Testis (tissue), 3 donors: Measurements from ENCODE around the gene KATNBL1. TPM values are rescaled to one million over a fixed set of nuclear protein-coding genes. Genes with fewer than 3 reads are reported as not detected.

Source experiments
- DNase-seq: peaks from one replicate; pipeline ENCODE4 v3.0.0-alpha.2; 2019
- H3K27ac ChIP-seq, 2 donors: fragments of 200-600 bp; sonication (generic); one replicate each; pipeline ENCODE4 v1.5.1; 2019
- H3K27me3 ChIP-seq: fragments of 200-600 bp; sonication (generic); one replicate; pipeline ENCODE4 v1.5.1; 2019
- H3K36me3 ChIP-seq: fragments of 200-600 bp; sonication (generic); one replicate; pipeline ENCODE4 v1.5.1; 2017; ENCODE audit warnings: low read depth; ENCODE audit errors: missing control alignments
- H3K4me1 ChIP-seq: fragments of 200-600 bp; sonication (generic); one replicate; pipeline ENCODE4 v1.5.1; 2019
- H3K4me3 ChIP-seq, 2 donors: fragments of 200-600 bp; sonication (generic); one replicate each; pipeline ENCODE4 v1.5.1; 2017 to 2019
- H3K9me3 ChIP-seq: fragments of 200-600 bp; sonication (generic); one replicate; pipeline ENCODE4 v1.5.1; 2017
- POLR2A ChIP-seq: fragments of 450-650 bp; IDR thresholded peaks from one replicate; pipeline ENCODE4 v1.6.1; 2017; ENCODE audit warnings: antibody characterized with exemption, mild to moderate bottlenecking, moderate library complexity
- WGBS, 2 donors: methylation state at CpG; one replicate each; pipeline ENCODE4 v1.1.5; 2018; 5-methylcytosine and 5-hydroxymethylcytosine counted together
- intact Hi-C: fragments of 100-400 bp; cut with DNase I; formaldehyde crosslinking; loops from one replicate; pipeline ENCODE4 v1.15.1; 2023; ENCODE audit warnings: low total_unique reads
- polyA plus RNA-seq: library from polyadenylated mRNA; stranded (reverse); fragments of 350-450 nt; fragmentation: Illumina TruSeq; extraction: RNeasy Lipid Tissue Mini Kit (QIAGEN cat#74804); gene quantifications from one replicate; pipeline ENCODE4 v1.2.3, GENCODE V29; 2014; ENCODE audit warnings: low read depth, low replicate concordance; ENCODE audit not compliant: insufficient read depth
- total RNA-seq, 2 donors: library from RNA; depleted of rRNA; stranded (reverse); fragments of >200 nt; gene quantifications; one replicate each; pipeline ENCODE4 v1.2.3, GENCODE V29; 2016
- TF ChIP-seq, protein P1 (sequence below), 3 experiments: fragments of 450-650 bp in 2 of 3; fragments of 200-600 bp in 1 of 3; sonication (generic) in 1 of 3; IDR thresholded peaks; one replicate each; pipeline ENCODE4 v1.5.1; 2016 to 2019; ENCODE audit warnings: antibody characterized with exemption in 3 of 3, mild to moderate bottlenecking in 2 of 3, moderate library complexity in 1 of 3

The KATNBL1 gene
- total and polyA plus RNA-seq, 3 donors from 2014 or later = 31.3 to 107 (median 83.7) TPM

DNA sequence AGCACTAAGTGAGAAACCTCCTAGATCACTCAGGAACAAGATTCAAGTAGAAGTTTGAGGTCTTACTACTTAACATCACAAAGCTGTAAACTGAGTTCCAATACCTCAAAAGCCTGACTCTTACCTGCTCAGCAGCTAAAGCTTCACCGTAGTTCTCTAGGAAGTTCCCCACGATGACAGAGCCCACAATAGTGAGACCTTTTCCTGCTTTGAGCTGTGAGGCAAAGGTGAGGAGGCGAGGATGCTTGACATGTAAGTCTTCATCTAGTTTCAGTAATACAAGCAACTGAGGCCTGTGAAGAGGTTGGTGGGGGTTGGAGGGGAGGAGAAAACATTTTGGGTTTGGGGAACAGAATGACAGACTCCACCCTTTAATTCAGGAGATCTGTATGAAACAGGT, 30.6 kb upstream of the KATNBL1 start:
- WGBS, 2 donors = 91 to 96% methylated on average over 3 of the region's 3 CpGs
- no peak overlapping the region for H3K4me3 ChIP-seq
- no peak overlapping the region for H3K27ac ChIP-seq
- no peaks in the 10 kb centered on the region for H3K36me3 ChIP-seq
- H3K9me3 ChIP-seq = no peaks in the 10 kb centered on the region
- no peaks in the 10 kb centered on the region for H3K4me1 ChIP-seq
- no peak for TF ChIP-seq POLR2A
- TF ChIP-seq, protein P1, sequence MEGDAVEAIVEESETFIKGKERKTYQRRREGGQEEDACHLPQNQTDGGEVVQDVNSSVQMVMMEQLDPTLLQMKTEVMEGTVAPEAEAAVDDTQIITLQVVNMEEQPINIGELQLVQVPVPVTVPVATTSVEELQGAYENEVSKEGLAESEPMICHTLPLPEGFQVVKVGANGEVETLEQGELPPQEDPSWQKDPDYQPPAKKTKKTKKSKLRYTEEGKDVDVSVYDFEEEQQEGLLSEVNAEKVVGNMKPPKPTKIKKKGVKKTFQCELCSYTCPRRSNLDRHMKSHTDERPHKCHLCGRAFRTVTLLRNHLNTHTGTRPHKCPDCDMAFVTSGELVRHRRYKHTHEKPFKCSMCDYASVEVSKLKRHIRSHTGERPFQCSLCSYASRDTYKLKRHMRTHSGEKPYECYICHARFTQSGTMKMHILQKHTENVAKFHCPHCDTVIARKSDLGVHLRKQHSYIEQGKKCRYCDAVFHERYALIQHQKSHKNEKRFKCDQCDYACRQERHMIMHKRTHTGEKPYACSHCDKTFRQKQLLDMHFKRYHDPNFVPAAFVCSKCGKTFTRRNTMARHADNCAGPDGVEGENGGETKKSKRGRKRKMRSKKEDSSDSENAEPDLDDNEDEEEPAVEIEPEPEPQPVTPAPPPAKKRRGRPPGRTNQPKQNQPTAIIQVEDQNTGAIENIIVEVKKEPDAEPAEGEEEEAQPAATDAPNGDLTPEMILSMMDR (IDR thresholded peaks at IDR 0.05) = no peak
- intact Hi-C loops = no loop called here
- DNase-seq = no peak
- no peaks in the 10 kb centered on the region for H3K27me3 ChIP-seq

DNA sequence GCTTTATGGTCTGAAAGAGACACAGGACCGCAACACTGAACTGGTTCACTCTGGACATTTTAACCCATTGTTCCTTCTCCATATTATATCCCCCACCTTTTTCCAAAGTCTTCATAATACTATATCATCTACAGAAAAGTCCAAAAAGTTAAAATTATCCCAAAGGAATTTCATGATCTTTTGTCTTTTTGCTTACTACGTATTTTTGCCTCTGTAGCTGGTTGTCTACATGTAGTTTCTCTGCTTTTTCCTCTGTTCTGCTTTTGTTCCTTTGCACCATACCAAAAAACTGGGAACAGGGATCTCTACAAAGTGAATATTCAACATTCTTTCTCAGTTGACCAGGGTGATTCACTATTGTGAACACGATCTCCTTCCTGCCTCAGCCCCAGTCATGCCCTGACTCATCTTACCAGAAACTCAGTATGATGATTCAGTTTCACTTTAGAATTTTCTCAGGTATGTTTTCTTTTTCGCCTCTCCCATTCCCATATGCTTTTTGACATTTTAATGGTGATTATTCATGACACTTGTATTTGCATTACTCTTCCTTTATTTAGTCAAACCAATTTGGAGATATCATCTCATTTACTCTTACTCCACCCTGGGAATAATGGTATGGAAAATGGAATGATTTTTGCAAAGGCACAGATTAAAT, 29.4 kb upstream of the KATNBL1 start:
- no peak overlapping the region for H3K27ac ChIP-seq
- no peak overlapping the region for H3K4me3 ChIP-seq
- no peak for TF ChIP-seq POLR2A
- TF ChIP-seq, protein P1 (IDR thresholded peaks at IDR 0.05) = no peak
- DNase-seq = no peak
- no peaks in the 10 kb centered on the region for H3K4me1 ChIP-seq
- no peaks in the 10 kb centered on the region for H3K9me3 ChIP-seq
- H3K27me3 ChIP-seq = no peaks in the 10 kb centered on the region
- intact Hi-C loops = no loop called here
- H3K36me3 ChIP-seq = no peaks in the 10 kb centered on the region
- WGBS, 2 donors = 90 to 93% methylated on average over 4 of the region's 4 CpGs

GRCh38 chr15:34233614-34234013, 23.7 kb upstream of the KATNBL1 start:
- TF ChIP-seq, protein P1 (IDR thresholded peaks at IDR 0.05) = no peak
- no peak for TF ChIP-seq POLR2A
- no peaks in the 10 kb centered on the region for H3K27me3 ChIP-seq
- no peak for DNase-seq
- WGBS, 2 donors = 65 to 76% methylated on average over 6 of the region's 6 CpGs
- H3K36me3 ChIP-seq = no peaks in the 10 kb centered on the region
- no peak overlapping the region for H3K27ac ChIP-seq
- H3K4me3 ChIP-seq = no peak overlapping the region
- H3K4me1 ChIP-seq = no peaks in the 10 kb centered on the region
- intact Hi-C loops = no loop called here
- H3K9me3 ChIP-seq = no peaks in the 10 kb centered on the region

GRCh38 chr15:34223904-34224596, 14.2 kb upstream of the KATNBL1 start:
- Histone ChIP-seq H3K27ac (peak overlapping the region; percentile 88 to 90), H3K9me3 (no peaks in the 10 kb centered on the region), H3K4me3 (peak overlapping the region; percentile 80 to 99), H3K36me3 (no peaks in the 10 kb centered on the region), H3K27me3 (no peaks in the 10 kb centered on the region), H3K4me1 (peaks cover 16% of the 10 kb centered on the region)
- no peak for TF ChIP-seq POLR2A
- TF ChIP-seq, protein P1 (IDR thresholded peaks at IDR 0.05) = no peak
- no peak for DNase-seq
- WGBS, 2 donors = 29 to 42% methylated on average over 24 of the region's 24 CpGs
- intact Hi-C loops = loop anchor here (10.0 kb wide), 2 partner anchors 119 to 141 kb away; partner anchors contain the start of genes EMC7, LPCAT4 and PGBD4
